NCI-H2196 (cell line): Measurements from ENCODE around the gene ANKS1B.
"Not testable (repeated sequence)": the region's sequence is repeated elsewhere in the genome, so short reads cannot be mapped to it uniquely, and the experiment has no call there.

Source experiments
- DNase-seq: peaks from one replicate; lab custom pipeline; 2025; ENCODE audit not compliant: unreplicated experiment; lab: John Stamatoyannopoulos, UW

The ANKS1B gene

GRCh38 chr12:99087278-99087677 lies 897.5 kb downstream of the ANKS1B start:
- DNase-seq, result peak; percentile 82

GRCh38 chr12:99079811-99080210 lies 904.9 kb downstream of the ANKS1B start:
- no peak for DNase-seq

- no peak for DNase-seq
Observed at GRCh38 chr12:99068993-99069747, 915.6 kb downstream of the ANKS1B start.

DNA sequence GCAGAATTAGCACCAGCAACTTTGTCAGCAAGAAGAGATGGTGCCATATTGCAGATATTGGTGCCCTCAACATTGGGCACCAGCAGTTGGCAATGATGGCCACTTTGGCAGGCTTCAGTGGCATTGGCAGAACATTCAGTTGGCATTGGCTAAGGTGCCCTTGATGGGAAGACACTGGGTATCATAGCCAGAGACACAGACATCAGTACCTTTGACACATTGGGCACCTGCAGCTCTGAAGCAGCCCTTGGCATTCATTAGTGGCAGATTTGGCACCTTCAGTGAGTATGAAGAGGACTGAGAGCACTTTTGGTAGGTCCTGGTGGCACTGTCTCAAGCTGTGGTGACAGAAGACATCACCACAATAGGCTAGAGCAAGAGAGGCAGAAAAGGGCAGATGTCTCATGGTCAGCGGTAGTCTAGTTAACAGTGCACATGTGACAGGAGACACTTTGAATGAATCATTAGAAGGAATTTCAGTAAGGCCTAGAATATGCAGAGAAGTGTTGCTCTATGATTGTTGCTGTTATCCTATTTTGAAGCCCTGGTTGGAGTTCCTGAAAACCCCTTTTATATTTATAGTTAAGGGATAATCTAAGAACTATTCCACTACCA lies 917.5 kb downstream of the ANKS1B start:
- no peak for DNase-seq

- no peak for DNase-seq
Observed at GRCh38 chr12:99066726-99067125, 918.0 kb downstream of the ANKS1B start.

GRCh38 chr12:99063182-99063581 lies 921.6 kb downstream of the ANKS1B start:
- DNase-seq, result no peak

GRCh38 chr12:99059824-99060511 lies 924.8 kb downstream of the ANKS1B start:
- DNase-seq, result no peak

GRCh38 chr12:99057670-99058069 lies 927.1 kb downstream of the ANKS1B start:
- no peak for DNase-seq

GRCh38 chr12:99056186-99056585 lies 928.5 kb downstream of the ANKS1B start:
- DNase-seq, result no peak

DNA sequence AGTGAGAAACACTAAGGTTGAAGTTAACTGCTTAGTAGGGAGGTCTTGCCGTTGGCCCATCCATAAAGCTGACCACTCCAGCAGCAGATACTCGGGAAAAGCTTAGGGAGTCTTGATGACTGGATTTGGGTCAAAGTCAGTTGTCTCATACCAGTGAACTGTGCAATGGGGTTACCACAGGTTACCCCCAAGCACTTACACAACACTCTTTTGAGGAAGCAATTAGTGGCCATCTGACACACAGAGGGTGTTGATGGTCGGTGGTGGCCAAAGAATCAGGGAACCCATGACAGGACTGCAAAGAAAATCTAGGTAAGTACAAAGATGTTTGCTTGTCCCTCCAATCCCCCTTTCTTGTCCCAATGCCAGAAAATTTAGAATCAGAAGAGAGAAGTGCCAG lies 929.4 kb downstream of the ANKS1B start:
- no peak for DNase-seq

GRCh38 chr12:99054601-99055128 lies 930.1 kb downstream of the ANKS1B start:
- DNase-seq, result no peak

- no peak for DNase-seq
Observed at GRCh38 chr12:99053616-99054362, 930.9 kb downstream of the ANKS1B start.

DNA sequence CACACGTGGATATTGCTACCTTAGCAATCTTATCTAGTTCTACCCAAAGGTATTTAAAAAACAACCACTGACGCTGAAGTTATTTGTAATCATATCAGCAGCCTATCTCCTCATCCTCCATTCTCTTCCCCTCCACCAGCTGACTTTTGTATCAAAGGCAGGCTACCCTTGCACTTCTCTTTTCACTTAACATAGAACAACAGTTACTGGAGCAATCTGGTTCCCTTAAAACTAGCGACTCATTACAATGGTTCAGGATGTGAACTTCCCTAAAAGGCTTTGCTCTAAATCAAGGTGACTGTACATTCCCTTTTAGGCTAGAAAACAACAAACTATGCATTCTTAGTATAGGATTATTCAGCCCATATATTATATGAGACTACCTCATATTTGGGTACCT lies 935.0 kb downstream of the ANKS1B start:
- DNase-seq, result no peak

- DNase-seq, result no peak
Observed at GRCh38 chr12:99045158-99045557, 939.6 kb downstream of the ANKS1B start.

- peak; percentile 50 for DNase-seq
Observed at GRCh38 chr12:99043319-99043914, 941.3 kb downstream of the ANKS1B start.

- DNase-seq, result no peak
Observed at GRCh38 chr12:99042226-99042625, 942.5 kb downstream of the ANKS1B start.

DNA sequence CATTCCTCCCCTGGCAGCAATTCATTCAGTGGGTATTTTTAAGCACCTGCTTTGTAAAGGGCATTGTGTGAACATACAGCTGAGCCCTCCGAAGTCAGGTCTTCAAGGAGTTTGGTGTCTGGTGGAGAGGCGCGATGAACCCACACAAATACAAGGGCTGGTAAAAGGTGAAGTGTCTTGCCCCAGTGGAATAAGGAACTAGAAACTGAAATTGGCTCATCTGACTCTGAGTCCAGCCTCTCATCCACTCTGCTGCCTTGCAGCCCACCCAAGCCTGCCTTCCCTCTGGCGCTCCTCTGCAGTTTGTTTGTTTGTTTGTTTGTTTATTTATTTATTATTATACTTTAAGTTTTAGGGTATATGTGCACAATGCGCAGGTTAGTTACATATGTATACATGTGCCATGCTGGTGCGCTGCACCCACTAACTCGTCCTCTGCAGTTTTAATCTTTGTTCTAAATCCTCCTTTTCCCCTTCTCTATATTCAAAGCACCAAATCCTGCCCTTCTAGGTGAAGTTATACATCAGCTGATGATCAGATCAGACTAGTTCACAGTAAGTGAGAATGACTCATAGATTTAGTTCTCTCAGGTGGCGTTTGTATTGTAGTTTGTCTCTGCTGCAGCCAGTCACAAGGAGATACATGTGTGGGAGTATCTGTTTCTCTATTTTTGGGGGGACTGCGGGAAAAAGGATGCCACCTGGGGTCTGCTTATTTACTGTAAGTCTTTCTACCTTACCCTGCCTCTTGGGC lies 945.2 kb downstream of the ANKS1B start:
- DNase-seq, result no peak

DNA sequence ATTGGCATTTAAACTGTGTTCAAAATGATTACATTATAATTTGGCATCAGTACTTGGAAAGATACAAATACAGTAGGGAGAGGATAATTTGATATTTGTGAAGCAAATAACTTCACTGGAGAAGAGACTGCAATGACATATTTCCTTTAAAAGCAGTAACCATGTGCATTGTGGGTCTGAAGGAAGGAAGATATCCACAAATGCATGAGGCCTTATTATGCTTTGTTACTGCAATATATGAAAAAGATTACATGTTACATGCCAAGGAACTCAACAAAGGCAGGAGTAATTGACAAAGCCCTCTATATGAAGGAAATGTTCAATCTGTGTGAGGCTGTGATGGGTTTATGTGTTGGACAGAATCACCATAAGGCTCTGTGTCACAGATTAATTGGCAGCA lies 948.2 kb downstream of the ANKS1B start:
- DNase-seq, result no peak

DNA sequence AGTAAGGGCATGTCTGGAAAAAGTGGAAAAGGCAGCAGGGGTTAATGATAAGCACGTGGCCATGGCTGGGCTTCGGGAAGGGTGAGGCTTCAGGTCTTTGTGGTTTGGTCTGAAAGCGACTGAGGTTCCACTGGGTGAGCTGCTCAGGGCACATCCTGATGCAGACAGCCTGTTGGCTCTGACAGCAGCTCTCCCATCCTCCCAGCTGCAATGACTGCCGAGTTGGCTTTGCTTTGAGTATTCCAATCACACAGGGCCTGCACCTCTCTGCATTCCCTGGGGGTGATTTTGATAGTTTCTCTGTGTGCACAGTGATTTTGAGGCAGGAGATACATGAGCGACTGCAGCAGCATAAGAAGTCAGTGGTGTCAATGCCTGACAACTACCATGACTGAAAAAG lies 948.9 kb downstream of the ANKS1B start:
- DNase-seq, result no peak

DNA sequence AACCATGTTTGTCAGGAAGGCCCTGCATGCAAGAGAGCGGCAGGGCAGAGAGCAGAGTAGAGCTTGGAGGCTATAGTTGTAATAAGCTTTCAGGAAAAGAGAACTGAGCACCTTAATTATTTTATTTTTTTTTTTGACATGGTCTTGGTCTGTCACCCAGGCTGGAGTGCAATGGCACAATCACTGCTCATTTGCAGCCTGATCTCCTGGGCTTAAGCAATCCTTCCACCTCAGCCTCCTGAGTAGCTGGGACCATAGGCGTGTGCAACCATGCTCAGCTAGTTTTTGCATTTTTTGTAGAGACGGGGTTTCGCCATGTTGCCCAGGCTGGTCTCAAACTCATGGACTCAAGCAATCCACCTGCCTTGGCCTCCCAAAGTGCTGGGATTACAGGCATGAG lies 950.5 kb downstream of the ANKS1B start:
- DNase-seq, result not testable (repeated sequence)
